8988T (cell line): Measurements from ENCODE around the gene BEAN1.
"Not testable (repeated sequence)": the region's sequence is repeated elsewhere in the genome, so short reads cannot be mapped to it uniquely, and the experiment has no call there.

Experiments used
- DNase-seq: peaks from one replicate; pipeline ENCODE4 v3.0.0; 2011

Gene BEAN1

DNA sequence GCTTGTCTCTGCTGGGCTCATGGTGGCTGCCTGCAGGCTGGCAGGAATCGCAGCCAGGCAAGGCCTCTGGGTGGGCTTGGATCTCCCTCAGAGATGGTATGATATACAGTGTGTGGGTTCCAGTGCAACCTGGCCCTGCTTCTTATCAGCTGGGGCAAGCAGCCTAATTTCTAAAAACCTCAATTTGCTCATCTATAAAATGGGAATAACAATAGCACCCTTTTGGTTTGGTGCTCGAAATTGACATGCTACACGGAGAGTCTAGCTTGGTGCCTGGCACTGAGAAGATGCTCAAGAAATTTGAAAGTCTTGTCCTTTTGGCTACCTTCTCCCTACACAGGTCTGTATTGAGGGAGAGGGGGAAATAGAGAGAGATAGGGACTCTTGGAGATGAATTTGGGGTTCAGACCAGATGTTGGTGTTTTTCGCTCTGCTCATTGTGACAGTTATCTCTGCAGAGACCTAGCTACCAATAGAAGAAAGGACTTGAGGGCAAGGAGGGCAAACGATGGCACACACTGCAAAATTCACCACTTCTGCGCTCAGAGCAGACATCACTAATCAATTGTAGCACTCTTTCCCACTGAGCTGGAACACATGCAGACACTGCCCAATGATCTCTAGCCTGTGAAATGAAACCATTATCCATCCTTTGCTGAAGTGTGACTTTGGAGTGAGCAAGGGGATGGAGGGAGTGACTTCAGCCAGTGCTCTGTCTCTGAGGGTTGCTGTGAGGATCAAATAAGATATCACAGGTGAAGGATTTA is 15.6 kb downstream of the BEAN1 start:
- DNase-seq, result no peak

DNA sequence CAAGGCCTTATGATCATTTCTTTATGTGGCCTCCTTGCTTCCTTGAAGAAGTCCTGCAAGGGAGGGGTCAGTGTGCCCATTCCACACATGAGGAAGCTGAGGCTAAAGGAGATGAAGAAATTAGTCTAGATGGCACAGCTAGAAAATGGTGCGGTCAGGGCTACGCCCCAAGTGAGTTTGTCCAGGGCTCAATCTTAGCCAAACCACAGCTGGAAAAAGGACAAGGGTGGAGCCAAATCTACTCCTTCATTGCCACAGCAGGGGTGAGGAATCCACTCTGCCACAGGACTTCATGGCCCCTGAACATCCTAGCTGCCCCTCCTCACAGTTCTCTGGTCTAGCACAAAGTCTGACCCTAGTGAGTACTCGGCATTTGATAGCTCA is 16.2 kb downstream of the BEAN1 start:
- no peak for DNase-seq

DNA sequence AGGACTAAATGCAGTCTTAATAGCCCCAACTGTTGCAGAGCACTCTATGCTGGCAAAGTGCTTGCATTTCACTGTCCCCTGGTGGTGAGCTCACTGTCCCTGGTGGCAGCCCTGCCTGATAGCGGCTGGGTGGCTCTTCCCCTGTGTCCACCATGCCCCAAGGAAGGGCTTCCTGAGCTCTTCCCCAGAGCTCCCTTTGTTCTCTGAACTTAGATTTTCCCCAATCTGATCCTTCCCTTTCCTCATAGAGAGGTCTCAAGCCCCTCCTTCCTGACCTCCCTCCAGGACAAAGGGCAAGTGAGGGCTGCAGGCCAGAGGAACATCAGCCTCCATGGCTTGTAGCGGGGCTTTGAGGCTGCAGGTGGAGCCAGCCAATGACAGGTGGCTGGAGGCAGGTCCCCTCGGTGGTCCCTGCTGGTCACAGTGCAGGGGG is 17.0 kb downstream of the BEAN1 start:
- no peak for DNase-seq

DNA sequence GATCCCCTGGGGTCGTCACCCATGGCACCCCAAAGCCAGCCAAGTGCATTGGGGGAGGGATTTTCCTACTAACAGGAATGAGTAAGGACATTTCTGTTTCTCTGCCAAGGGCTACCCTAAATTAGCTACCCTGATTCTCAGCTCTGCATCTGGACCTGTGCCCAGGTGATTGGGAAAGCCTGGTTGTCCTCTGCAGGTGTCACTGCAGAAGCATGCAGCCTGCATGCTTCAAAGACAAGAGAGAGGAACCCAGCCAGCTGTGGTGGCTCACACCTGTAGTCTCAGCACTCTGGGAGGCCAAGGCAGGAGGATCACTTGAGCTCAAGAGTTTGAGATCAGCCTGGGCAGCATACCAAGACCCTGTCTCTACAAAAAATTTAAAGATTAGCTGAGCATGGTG is 19.6 kb downstream of the BEAN1 start:
- no peak for DNase-seq

DNA sequence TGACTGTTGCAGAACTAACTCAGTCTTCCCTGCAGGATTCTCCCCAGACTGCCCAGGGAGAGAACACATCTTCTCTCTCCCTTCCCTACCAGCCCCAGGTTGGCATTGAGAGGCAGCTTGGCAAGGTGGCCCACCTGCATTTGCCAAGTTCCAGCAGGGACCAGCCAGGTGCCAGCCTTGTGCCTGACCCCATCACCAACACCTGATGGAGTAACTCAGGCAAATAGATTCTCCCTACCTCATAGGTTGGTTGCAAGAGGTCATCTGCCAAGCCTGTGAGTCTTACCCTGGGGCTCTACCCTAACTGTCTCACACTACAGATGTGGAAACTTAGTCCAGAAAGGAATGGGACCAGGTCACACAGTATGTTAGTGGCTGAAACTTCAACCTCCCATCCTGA is 20.4 kb downstream of the BEAN1 start:
- no peak for DNase-seq

DNA sequence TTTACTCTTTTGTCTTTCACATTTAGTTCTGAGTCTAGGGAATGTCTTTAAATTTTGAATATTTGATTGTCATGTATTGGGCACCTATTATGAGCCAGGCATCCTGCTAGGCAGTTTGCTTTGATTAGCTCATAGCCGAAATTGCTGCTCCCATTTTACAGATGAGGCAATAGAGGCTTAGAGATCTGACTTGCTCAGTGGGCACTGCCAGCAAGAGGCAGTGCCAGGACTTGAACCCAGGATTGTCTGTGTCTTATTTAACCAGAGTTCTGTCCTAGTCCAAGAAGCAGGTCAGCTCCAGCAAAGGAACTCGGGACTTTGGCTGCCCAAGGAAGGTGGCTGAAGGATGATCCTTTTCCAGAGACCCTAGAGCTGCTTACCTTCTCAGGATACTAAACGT is 24.5 kb downstream of the BEAN1 start:
- no peak for DNase-seq

DNA sequence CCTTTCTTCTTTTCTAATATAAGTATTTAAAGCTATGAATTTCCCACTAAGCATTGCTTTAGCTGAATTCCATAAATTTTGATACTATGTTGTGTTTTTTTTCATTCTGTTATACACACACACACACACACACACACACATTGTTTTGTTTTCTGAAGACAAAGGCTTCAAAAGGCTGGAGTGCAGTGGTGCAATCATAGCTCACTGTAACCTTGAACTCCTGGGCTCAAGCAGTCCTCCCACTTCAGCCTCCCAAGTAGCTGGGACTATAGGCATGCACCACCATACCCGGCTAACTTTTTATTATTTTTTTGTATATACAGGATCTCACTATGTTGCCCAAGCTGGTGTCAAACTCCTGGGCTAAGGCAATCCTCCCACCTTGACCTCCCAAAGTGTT is 26.1 kb downstream of the BEAN1 start:
- not testable (repeated sequence) for DNase-seq

DNA sequence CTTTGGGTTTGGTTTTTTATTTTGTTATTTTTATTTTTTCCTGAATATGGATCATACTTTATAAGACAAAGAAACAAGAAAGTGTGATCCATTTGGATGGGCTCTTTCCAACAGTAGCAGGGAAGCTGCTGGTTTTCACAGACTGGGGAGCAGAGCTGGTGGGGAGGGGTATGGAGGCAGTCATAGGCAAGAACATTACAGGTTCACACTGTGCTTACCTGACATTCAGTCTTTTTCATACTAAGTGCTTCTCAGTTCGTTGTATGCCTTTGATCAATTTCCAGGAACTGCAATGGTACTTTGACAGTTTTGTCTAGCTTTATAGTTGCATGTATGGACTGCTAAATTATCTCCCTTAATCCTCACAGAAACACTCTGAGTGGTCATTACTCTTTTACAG is 27.7 kb downstream of the BEAN1 start:
- no peak for DNase-seq

DNA sequence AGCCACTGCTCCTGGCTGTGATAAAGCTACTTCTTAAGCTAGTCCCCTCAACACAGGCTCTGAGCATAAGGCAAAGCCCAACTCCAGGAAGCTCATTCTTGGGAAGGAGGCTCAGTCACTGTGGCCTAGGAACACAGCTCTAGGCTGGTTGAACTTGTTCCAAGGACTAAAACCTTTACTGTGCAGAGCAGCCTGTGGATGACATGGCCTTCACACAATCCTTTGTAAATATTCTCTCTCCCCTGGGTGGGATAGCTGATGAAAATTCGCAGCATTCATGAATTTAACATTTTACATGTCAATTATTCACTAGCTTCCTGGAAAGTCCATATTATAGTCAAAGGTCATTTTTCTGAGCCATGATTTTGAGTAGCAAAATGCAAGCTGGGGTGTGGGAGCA is 28.9 kb downstream of the BEAN1 start:
- DNase-seq, result no peak

DNA sequence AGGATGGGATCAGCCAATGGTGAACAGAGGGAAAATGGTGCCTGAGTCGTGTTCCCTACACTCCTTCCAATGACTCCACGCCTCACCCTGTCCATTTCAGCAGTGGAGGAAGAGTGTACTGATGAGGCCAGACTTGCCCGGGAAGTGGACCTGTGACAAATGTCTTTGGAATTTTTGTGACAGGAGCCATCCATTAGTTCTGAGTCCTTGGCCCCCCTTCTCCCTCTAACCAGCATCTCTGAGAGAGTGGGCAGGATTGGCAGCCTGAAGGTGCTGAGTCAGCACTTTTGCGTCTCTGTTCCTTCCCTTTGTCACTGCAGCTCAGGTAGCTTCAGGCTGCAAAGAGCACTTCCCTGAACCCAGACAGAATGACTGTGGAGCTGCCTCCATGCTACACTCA is 30.8 kb downstream of the BEAN1 start:
- DNase-seq, result no peak

DNA sequence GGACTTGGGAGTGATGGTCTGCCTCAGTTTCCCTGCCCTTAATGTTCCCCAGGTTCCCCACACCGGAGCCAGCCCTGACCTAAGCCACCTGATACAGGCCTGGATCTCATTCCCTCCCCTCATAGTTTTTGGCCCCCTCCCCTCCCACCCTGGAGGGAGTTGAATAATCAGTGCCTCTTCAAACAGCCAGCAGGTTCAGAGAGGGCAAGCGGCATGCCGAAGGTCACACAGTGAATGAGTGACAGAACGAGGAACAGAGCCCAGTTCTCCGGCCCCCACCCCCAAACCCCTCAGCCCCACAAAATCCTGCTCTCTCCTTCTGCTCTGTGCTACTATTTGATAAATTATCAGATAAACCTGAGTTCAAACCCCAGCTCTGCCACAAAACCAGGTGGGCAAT is 31.2 kb downstream of the BEAN1 start:
- no peak for DNase-seq

DNA sequence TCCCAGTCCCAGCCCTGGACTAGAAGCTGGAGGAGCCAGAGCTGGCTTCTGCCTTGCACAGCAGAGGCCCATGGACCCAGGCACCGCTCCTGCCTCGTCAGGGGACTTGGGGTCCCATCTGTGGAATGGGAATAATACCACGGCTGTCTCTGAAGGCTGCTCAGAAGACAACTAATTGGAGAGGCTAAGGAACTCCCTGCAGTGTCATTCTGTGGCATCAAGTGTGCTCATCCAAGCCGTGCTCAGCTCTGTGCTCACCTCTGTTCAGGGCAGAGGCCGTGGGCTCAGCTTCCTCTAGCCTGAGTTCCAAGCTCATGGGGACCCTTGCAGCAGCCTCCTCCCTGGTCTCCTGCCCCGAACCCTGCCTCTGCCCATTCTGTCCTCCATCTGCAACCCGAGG is 31.8 kb downstream of the BEAN1 start:
- DNase-seq, result no peak

DNA sequence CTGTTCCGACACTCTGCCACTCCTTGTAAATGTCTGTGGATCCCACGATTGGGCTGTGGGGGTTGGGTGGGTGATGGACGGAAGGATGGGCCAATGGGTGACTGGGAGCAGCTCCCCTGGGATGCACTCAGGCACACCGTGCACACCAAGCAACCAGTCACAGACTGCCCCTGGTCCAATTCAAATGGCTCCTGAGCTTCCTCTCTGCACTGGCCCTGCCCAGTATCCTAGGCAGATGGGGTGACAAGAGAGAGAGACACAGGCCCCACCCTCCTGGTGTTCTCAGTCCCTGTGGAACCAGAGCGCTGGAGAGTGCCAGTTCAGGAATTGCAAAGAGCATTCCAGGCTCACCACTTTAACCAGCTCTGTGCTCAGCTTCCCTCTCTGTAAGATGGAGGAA is 32.8 kb downstream of the BEAN1 start:
- no peak for DNase-seq

DNA sequence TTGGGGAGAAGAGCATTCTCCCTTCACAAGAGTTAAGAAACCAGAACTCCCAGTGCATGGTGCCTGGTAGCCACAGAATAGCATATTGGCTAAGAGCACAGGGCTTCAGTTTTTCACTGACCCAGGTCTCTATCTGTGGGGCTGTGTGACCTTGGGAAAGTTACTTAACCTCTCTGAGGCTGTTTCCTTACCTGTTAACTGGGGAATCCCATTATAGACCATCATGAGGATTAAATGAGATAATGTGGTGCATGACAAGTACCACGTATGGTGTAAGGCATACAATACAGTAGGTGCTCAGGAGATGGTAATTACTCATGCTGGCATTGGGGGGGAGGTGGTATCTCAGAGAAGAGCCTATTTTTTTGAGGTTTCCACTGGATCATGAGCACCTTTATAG is 33.6 kb downstream of the BEAN1 start:
- DNase-seq, result no peak

DNA sequence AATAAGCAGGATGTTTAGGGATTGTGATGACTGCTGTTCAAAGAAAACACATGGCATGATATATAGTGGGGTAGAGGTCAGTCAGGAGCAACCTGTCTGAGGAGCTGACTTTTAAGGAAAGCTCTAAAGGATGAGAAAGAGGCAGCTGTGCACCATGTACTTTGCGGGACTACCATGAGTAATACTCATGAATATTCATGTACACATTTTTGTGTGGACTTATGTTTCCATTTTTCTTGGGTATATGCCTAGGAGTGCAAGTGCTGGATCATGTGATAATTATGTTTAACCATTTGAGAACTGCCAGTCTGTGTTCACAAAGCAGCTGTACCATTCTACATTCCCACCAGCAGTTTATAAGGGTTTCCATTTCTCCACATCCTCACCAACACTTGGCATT is 35.8 kb downstream of the BEAN1 start:
- no peak for DNase-seq

DNA sequence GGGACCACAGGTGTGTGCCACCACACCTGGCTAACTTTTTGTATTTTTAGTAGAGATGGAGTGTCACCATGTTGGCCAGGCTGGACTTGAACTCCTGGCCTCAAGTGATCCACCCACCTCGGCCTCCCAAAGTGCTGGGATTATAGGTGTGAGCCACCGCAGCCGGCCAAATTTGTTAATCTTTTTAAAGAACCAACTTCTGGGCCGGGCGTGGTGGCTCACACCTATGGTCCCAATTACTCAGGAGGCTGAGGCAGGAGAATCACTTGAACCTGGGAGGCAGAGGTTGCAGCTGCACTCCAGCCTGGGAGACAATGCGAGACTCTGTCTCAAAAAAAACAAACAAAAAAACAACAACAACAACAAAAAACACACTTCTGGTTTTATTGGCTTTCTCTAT is 38.9 kb downstream of the BEAN1 start:
- DNase-seq, result not testable (repeated sequence)

DNA sequence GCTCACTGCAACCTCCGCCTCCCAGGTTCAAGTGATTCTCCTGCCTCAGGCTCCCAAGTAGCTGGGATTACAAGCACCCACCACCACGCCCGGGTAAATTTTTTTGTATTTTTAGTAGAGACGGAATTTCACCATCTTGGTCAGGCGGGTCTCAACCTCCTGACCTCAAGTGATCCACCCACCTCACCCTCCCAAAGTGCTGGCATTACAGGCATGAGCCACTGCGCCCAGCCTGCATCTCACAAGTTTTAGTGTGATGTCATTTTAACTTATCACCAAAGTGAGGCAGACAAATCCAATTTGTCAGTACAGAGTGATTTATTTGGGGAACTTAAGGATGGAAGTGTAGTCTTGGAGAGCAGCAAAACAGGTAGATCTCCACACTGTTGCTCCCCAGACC is 39.5 kb downstream of the BEAN1 start:
- not testable (repeated sequence) for DNase-seq

DNA sequence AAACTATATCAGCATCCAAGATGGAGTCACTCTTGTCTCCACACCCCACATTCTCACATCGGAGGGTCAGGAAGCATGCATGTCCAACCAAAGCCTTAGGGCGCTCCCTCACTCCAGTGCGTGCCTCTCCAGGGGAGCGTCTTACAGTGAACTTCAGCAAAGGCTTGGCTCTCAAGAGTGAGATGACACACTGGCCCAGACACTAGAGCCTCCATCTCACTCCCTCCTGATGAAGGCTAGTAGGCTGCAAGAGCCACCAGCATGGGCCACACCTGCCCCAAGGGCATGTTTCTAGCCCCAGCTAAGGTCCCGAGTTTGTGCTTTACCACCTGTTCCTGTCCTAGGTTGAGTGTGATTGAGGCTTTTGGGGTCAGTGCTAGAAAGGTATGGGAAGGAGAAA is 40.5 kb downstream of the BEAN1 start:
- no peak for DNase-seq

DNA sequence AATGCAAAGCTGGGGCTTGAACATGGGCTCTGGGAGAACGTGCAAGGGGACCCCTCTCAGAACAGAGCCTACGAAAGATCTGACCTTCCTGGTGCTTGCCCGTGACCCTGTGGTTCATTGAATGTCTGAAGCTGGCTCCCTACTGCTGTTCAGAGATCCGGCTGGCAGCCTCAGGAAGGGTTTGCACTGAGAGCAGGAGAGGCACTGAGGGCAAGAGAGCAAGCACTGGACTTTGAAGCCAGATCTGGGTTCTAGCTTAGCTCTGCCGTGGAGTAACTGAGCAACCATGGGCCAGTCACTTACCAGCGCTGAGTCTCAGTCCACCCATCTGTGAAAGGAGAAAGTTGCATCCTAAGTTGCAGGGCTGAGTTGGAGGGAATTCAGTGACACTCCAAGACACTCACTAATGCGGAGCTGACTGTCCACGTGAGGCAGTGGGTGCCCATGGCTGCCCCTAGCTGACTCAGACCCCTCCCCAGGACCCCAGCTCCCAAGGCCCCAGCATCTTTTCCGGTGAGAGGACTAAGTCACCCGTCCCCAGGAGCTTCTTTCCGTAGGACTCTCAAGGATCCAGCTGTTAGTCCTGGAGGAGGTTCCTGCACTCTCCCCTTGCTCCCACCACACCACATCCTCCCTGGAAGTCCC is 41.3 kb downstream of the BEAN1 start:
- DNase-seq, result no peak

DNA sequence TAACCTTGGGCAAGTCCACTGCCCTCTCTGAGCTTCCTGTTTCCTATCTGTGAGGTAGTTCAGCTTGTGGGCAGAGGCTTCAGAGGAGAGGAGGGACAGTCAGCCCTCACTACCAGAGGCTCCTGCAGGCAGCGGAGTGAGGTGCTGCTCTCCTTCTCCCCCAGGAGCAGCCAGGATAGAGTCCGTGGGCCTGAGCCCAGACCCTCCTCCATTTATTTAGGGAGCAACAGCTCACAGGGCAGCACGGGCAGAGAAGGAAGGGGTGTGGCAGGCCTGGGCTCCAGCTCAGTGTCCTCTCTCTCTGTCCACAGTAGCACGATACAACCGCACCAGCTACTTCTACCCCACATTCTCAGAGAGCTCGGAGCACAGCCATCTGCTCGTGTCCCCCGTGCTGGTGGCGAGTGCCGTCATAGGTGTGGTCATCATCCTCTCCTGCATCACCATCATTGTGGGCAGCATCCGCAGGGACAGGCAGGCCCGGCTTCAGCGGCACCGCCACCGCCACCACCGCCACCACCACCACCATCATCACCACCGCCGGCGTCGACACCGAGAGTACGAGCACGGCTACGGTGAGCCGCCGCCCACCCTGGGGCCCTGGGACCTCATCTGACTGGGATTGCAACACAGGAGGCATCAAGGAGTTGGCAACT is 42.3 kb downstream of the BEAN1 start:
- DNase-seq, result no peak

DNA sequence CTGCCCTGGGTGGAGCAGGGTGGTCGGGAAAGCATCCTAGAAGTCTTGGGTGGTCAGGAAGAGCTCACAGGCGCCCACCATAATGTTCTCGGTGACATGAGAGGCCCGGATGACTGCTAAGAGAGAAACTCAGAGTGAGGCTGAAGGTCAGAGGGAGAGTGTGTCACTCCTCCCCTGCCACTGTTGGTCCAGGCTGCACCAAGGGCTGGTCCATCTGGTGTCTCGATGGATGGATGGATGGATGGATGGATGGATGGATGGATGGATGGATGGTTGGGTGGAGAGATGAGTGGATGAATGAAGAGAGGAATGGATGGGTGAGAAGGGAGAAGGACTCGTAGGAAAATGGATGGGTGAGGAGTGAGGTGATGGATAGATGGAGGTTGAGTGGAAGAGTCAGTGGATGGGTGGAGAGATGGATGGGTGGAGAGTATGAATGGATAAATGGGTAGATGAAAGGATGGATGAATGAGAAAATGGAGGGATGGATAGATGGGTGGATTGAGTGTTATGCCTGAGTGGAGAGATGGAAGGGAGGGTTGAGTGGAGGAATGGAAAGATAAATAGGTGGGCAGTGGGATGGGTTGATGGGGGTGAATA is 43.0 kb downstream of the BEAN1 start:
- no peak for DNase-seq

DNA sequence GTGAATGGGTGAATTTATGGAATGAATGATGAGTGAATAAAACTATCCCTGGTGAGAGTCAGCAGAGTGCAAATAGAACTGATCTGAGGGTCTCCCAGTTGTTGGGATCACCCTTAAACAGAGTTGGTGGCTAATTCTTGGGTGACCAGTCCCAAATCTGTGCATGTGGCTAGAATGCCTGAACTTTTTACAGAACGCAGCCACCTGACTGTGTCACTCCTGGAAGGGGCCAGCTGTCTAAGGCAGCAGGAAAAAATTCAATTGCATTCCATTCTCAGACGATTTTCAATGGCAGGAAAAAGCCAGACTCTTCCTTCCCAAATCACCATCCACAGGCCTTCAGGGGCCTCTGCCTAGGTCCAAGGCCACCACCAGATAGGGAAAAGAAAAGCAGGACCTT is 43.5 kb downstream of the BEAN1 start:
- no peak for DNase-seq

DNA sequence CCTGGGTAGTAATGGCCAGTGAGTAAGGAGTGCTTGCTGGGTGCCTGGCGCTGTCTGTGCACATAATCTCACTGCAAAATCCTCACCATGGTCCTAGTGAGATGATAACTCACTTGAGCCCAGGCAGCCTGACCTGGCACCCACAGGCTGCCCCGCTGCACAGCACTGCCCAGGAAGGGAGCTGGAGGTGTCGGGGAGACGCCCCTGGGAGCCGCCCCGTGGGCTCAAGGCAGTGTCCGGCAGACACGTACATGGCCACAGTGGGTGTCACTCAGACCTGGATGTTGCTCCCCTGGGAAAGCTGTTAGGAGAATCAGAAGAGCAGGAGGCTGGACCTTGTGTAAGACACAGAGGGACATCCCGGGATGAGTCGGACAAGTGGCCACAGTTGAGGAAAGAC is 44.2 kb downstream of the BEAN1 start:
- no peak for DNase-seq
